HepG2 (cell line): Measurements from ENCODE around the gene PGAP3.

ENCODE experiments used
- CBX1 ChIP-seq: IDR thresholded peaks from one replicate; pipeline ENCODE4 v1.6.1; 2016; ENCODE audit warnings: antibody characterized with exemption, low read depth
- CREM ChIP-seq, 2 experiments: sonication (generic) in 1 of 2; formaldehyde crosslinking in 1 of 2; IDR thresholded peaks; 2 replicates each; pipeline versions ENCODE4 v1.4.0 to v1.6.1; 2016 to 2020; ENCODE audit warnings: antibody characterized with exemption in 1 of 2, mild to moderate bottlenecking in 1 of 2, missing genetic modification reagents in 1 of 2
- EP300 ChIP-seq, 3 experiments: sonication (generic) in 1 of 3; formaldehyde crosslinking in 1 of 3; IDR thresholded peaks; 2 replicates each; pipeline versions ENCODE4 v1.5.1 to v1.6.1; 2011 to 2020; ENCODE audit warnings: low read depth in 2 of 3, low read length in 2 of 3, borderline replicate concordance in 1 of 3, improper control_type of control experiment in 1 of 3, mild to moderate bottlenecking in 1 of 3, missing genetic modification reagents in 1 of 3, moderate library complexity in 1 of 3
- HDAC2 ChIP-seq: sonication (generic); formaldehyde crosslinking; IDR thresholded peaks from 2 replicates; pipeline ENCODE4 v1.4.0; 2020; ENCODE audit warnings: missing genetic modification reagents
- JUND ChIP-seq: sonication (generic); formaldehyde crosslinking; IDR thresholded peaks from 2 replicates; pipeline ENCODE4 v1.8.0; 2022; ENCODE audit warnings: mild to moderate bottlenecking, missing genetic modification reagents
- KLF6 ChIP-seq: IDR thresholded peaks from 2 replicates; pipeline ENCODE4 v1.8.0; 2016; ENCODE audit warnings: missing biosample characterization, missing genetic modification reagents
- PHF8 ChIP-seq: sonication (generic); formaldehyde crosslinking; IDR thresholded peaks from 2 replicates; pipeline ENCODE4 v1.5.0; 2020; ENCODE audit warnings: missing genetic modification reagents
- POLR2A ChIP-seq, 2 experiments: IDR thresholded peaks; 2 replicates each; pipeline ENCODE4 v1.6.1; 2011; ENCODE audit warnings: low read depth in 2 of 2, low read length in 2 of 2, mild to moderate bottlenecking in 1 of 2, moderate library complexity in 1 of 2; ENCODE audit not compliant: insufficient read depth in 1 of 2
- PPARG ChIP-seq: conservative IDR thresholded peaks from 2 replicates; pipeline ENCODE4 v1.6.1; 2016; ENCODE audit warnings: missing biosample characterization, missing genetic modification reagents
- ZFP41 ChIP-seq: sonication (generic); formaldehyde crosslinking; IDR thresholded peaks from 2 replicates; pipeline ENCODE4 v1.4.0; 2020; ENCODE audit warnings: mild to moderate bottlenecking, missing genetic modification reagents, borderline replicate concordance
- ZNF670 ChIP-seq: sonication (generic); formaldehyde crosslinking; IDR thresholded peaks from 2 replicates; pipeline ENCODE4 v1.8.0; 2022; ENCODE audit warnings: mild to moderate bottlenecking, missing genetic modification reagents, borderline replicate concordance
- ZNF780A ChIP-seq: sonication (generic); formaldehyde crosslinking; IDR thresholded peaks from 2 replicates; pipeline ENCODE4 v1.8.0; 2022; ENCODE audit warnings: mild to moderate bottlenecking, missing genetic modification reagents, moderate library complexity
- ZNF891 ChIP-seq: sonication (generic); formaldehyde crosslinking; IDR thresholded peaks from 2 replicates; pipeline ENCODE4 v1.5.0; 2020; ENCODE audit warnings: mild to moderate bottlenecking, missing genetic modification reagents
- TF ChIP-seq, protein P1 (sequence below): sonication (generic); formaldehyde crosslinking; IDR thresholded peaks from 2 replicates; pipeline ENCODE4 v1.5.0; 2020; ENCODE audit warnings: mild to moderate bottlenecking, missing genetic modification reagents, moderate library complexity

DNA sequence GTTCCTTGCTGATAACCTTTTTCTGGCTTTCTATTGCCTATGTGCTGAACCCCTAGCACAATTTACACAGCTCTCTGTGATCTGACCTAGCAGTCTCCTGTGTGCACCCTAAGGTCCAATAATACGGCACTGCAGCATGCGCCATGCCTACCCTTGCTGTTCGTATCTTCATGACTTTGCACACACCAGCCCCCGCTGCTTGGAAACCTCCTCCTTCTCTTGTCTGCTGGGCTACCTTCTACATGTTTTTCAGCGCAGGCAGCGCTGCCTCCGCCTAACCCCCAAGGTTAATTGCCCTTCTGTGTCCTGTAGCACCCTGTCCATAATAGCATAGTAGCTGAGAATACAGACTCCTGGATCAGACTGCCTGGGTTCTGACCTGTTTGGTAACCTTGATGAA is 49.5 kb downstream of the PGAP3 start:
- TF ChIP-seq HDAC2 (CRISPR knock-in tag) (no peak), CREM (IDR thresholded peaks at IDR 0.05) (no peak), CREM (CRISPR knock-in tag; IDR thresholded peaks at IDR 0.05) (no peak), ZNF891 (no peak), ZFP41 (no peak), ZNF670 (CRISPR knock-in tag) (no peak), PPARG (CRISPR knock-in tag) (no peak), PHF8 (CRISPR knock-in tag) (no peak), JUND (no peak), POLR2A (IDR thresholded peaks at IDR 0.05; ENCODE audit: insufficient read depth in 1 of 2, low read depth in 2 of 2, low read length in 2 of 2) (no peak), ZNF780A (CRISPR knock-in tag) (no peak), CBX1 (no peak), EP300 (IDR thresholded peaks at IDR 0.05; ENCODE audit: low read depth in 2 of 2, low read length in 2 of 2) (no peak), EP300 (CRISPR knock-in tag; IDR thresholded peaks at IDR 0.05; ENCODE audit: borderline replicate concordance) (no peak), KLF6 (no peak)
- TF ChIP-seq, protein P1, sequence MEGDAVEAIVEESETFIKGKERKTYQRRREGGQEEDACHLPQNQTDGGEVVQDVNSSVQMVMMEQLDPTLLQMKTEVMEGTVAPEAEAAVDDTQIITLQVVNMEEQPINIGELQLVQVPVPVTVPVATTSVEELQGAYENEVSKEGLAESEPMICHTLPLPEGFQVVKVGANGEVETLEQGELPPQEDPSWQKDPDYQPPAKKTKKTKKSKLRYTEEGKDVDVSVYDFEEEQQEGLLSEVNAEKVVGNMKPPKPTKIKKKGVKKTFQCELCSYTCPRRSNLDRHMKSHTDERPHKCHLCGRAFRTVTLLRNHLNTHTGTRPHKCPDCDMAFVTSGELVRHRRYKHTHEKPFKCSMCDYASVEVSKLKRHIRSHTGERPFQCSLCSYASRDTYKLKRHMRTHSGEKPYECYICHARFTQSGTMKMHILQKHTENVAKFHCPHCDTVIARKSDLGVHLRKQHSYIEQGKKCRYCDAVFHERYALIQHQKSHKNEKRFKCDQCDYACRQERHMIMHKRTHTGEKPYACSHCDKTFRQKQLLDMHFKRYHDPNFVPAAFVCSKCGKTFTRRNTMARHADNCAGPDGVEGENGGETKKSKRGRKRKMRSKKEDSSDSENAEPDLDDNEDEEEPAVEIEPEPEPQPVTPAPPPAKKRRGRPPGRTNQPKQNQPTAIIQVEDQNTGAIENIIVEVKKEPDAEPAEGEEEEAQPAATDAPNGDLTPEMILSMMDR, result no peak
